PFSK-1 (cell line): Measurements from ENCODE around the gene MAPKAPK3.

Experiments
- POLR2AphosphoS5 ChIP-seq: IDR thresholded peaks from 2 replicates; pipeline ENCODE4 v1.6.1; 2012; ENCODE audit warnings: low read depth, mild to moderate bottlenecking, control low read depth, low read length, moderate library complexity
- SIN3A ChIP-seq: IDR thresholded peaks from 2 replicates; pipeline ENCODE4 v1.6.1; 2012; ENCODE audit warnings: mild to moderate bottlenecking, low read length, moderate library complexity, borderline replicate concordance; ENCODE audit not compliant: insufficient read depth
- TAF1 ChIP-seq: IDR thresholded peaks from 2 replicates; pipeline ENCODE4 v1.6.1; 2012; ENCODE audit warnings: low read length, control low read depth, borderline replicate concordance; ENCODE audit not compliant: insufficient read depth
- TF ChIP-seq, protein P1 (sequence below), 2 experiments: IDR thresholded peaks; 2 replicates each; pipeline versions ENCODE4 v1.6.1 to v1.8.0; 2011 to 2012; ENCODE audit warnings: low read depth in 2 of 2, low read length in 2 of 2, control low read depth in 1 of 2, inconsistent platforms in 1 of 2, mild to moderate bottlenecking in 1 of 2, moderate library complexity in 1 of 2; ENCODE audit not compliant: insufficient read depth in 1 of 2

DNA sequence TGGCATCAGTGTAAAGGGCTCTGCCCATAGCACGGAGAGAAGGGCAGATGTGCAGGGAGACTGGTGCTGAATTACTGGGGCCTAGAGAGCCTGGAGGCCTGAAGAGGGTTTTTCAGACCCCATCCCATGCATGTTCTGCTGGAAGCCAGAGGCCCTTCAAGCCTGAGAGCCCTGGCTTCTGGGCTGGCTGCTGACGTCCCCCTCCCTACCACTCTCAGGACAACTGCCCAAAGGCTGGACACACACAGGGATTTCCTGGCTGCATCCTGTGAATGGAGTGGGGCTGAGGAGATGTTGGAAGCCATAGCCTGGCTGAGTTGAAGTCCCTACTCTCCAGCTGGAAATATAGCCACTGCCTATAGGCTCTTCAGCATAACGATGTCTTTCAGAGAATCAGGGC is 40.9 kb downstream of the MAPKAPK3 start:
- TF ChIP-seq POLR2AphosphoS5 = no peak
- TF ChIP-seq, protein P1, sequence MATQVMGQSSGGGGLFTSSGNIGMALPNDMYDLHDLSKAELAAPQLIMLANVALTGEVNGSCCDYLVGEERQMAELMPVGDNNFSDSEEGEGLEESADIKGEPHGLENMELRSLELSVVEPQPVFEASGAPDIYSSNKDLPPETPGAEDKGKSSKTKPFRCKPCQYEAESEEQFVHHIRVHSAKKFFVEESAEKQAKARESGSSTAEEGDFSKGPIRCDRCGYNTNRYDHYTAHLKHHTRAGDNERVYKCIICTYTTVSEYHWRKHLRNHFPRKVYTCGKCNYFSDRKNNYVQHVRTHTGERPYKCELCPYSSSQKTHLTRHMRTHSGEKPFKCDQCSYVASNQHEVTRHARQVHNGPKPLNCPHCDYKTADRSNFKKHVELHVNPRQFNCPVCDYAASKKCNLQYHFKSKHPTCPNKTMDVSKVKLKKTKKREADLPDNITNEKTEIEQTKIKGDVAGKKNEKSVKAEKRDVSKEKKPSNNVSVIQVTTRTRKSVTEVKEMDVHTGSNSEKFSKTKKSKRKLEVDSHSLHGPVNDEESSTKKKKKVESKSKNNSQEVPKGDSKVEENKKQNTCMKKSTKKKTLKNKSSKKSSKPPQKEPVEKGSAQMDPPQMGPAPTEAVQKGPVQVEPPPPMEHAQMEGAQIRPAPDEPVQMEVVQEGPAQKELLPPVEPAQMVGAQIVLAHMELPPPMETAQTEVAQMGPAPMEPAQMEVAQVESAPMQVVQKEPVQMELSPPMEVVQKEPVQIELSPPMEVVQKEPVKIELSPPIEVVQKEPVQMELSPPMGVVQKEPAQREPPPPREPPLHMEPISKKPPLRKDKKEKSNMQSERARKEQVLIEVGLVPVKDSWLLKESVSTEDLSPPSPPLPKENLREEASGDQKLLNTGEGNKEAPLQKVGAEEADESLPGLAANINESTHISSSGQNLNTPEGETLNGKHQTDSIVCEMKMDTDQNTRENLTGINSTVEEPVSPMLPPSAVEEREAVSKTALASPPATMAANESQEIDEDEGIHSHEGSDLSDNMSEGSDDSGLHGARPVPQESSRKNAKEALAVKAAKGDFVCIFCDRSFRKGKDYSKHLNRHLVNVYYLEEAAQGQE (IDR thresholded peaks at IDR 0.05; ENCODE audit: insufficient read depth in 1 of 2, low read depth in 2 of 2, low read length in 2 of 2) = no peak
- no peak for TF ChIP-seq SIN3A
- TF ChIP-seq TAF1 = no peak
